DMS53 treated with DMSO at 0.1 percent for 48 hours (cell line): ENCODE results near the gene CASP4.
A peak's percentile ranks its signal among the peaks of the same experiment; 100 is the strongest.
"Not testable (repeated sequence)": the region's sequence is repeated elsewhere in the genome, so short reads cannot be mapped to it uniquely, and the experiment has no call there.

ENCODE experiments used
- DNase-seq: peaks from one replicate; lab custom pipeline; 2025; ENCODE audit not compliant: unreplicated experiment; lab: John Stamatoyannopoulos, UW

CASP4 gene

GRCh38 chr11:104957280-104957679 lies 11.1 kb downstream of the CASP4 start:
- no peak for DNase-seq

- DNase-seq = no peak
Observed at GRCh38 chr11:104956528-104956927, 11.8 kb downstream of the CASP4 start.

- DNase-seq = peak; percentile 25
Observed at GRCh38 chr11:104946907-104947306, 21.5 kb downstream of the CASP4 start.

GRCh38 chr11:104944076-104944475 lies 24.3 kb downstream of the CASP4 start:
- no peak for DNase-seq

GRCh38 chr11:104943561-104943960 lies 24.8 kb downstream of the CASP4 start:
- DNase-seq = no peak

- no peak for DNase-seq
Observed at GRCh38 chr11:104934594-104934993, 33.8 kb downstream of the CASP4 start.

- not testable (repeated sequence) for DNase-seq
Observed at GRCh38 chr11:104934073-104934472, 34.3 kb downstream of the CASP4 start.

- DNase-seq = no peak
Observed at GRCh38 chr11:104928811-104929210, 39.6 kb downstream of the CASP4 start.

- DNase-seq = no peak
Observed at GRCh38 chr11:104926771-104927611, 41.4 kb downstream of the CASP4 start.

GRCh38 chr11:104925850-104926249 lies 42.5 kb downstream of the CASP4 start:
- DNase-seq = no peak

GRCh38 chr11:104918113-104918824 lies 50.1 kb downstream of the CASP4 start:
- DNase-seq = peak; percentile 13

GRCh38 chr11:104917271-104918112 lies 50.9 kb downstream of the CASP4 start:
- no peak for DNase-seq

GRCh38 chr11:104916442-104916841 lies 51.9 kb downstream of the CASP4 start:
- no peak for DNase-seq

- DNase-seq = no peak
Observed at GRCh38 chr11:104912102-104912501, 56.3 kb downstream of the CASP4 start.

- no peak for DNase-seq
Observed at GRCh38 chr11:104908186-104908531, 60.2 kb downstream of the CASP4 start.

- DNase-seq = no peak
Observed at GRCh38 chr11:104907521-104908185, 60.7 kb downstream of the CASP4 start.

- DNase-seq = no peak
Observed at GRCh38 chr11:104905271-104905670, 63.1 kb downstream of the CASP4 start.

- DNase-seq = no peak
Observed at GRCh38 chr11:104899226-104899625, 69.1 kb downstream of the CASP4 start.

- DNase-seq = no peak
Observed at GRCh38 chr11:104898685-104899013, 69.7 kb downstream of the CASP4 start.

GRCh38 chr11:104897891-104898684 lies 70.3 kb downstream of the CASP4 start, which contains the start of gene CASP12:
CASP12 (minus strand) TSS chr11:104898460.
- no peak for DNase-seq
